OCI-LY3 (cell line): ENCODE data around the gene GAK.

Experiments
- CTCF ChIP-seq: fragments of 200-600, 300-600 bp; sonication (generic); IDR thresholded peaks from 2 replicates; pipeline ENCODE4 v1.5.1; 2014; ENCODE audit warnings: antibody characterized with exemption, low read length, low read depth
- EZH2phosphoT487 ChIP-seq: fragments of 200-600 bp; shearing (Covaris generic); IDR thresholded peaks from 2 replicates; pipeline ENCODE4 v1.6.1; 2018; ENCODE audit warnings: antibody characterized with exemption, mixed run types, low read depth

- TF ChIP-seq EZH2phosphoT487 = no peak
- TF ChIP-seq CTCF = no peak
These were observed 19.4 kb downstream of the GAK start for GRCh38 chr4:912548-913279.
